Stomach (tissue), 19 donors: Measurements from ENCODE around the gene DDX27. TPM values are rescaled to one million over a fixed set of nuclear protein-coding genes. Genes with fewer than 3 reads are reported as not detected.

Experiments used
- DNase-seq, 2 donors: peaks; one replicate each; pipeline versions ENCODE4 v3.0.0 to v3.0.0-alpha.2; 2013 to 2019
- H3K27ac ChIP-seq, 5 donors: fragments of 200-600 bp in 4 of 5; sonication (generic) in 4 of 5; one replicate each; pipeline ENCODE4 v1.5.1; 2013 to 2019; ENCODE audit warnings: mild to moderate bottlenecking in 1 of 5, moderate library complexity in 1 of 5
- H3K27me3 ChIP-seq, 3 donors: fragments of 200-600 bp; sonication (generic); one replicate each; pipeline ENCODE4 v1.5.1; 2017 to 2019; ENCODE audit warnings: mixed run types in 1 of 3
- H3K36me3 ChIP-seq, 4 donors: fragments of 200-600 bp; sonication (generic); 1 replicate in 3 of 4; 2 replicates in 1 of 4; pipeline ENCODE4 v1.5.1; 2016 to 2019
- H3K4me1 ChIP-seq, 4 donors: fragments of 200-600 bp; sonication (generic); one replicate each; pipeline ENCODE4 v1.5.1; 2016 to 2019
- H3K4me3 ChIP-seq, 4 donors: fragments of 200-600 bp; sonication (generic) in 3 of 4; one replicate each; pipeline ENCODE4 v1.5.1; 2016 to 2019; ENCODE audit warnings: mild to moderate bottlenecking in 1 of 4
- H3K9me3 ChIP-seq, 4 donors: fragments of 200-600 bp; sonication (generic); one replicate each; pipeline ENCODE4 v1.5.1; 2016 to 2019
- EP300 ChIP-seq: sonication (generic); formaldehyde crosslinking; IDR thresholded peaks from one replicate; pipeline ENCODE4 v1.6.1; 2017; ENCODE audit warnings: antibody characterized with exemption
- POLR2A ChIP-seq, 4 donors: fragments of 450-650 bp; IDR thresholded peaks; one replicate each; pipeline ENCODE4 v1.6.1; 2016; ENCODE audit warnings: antibody characterized with exemption in 4 of 4, control low read depth in 2 of 4, mild to moderate bottlenecking in 1 of 4, moderate library complexity in 1 of 4
- POLR2AphosphoS5 ChIP-seq, 3 donors: sonication (generic); formaldehyde crosslinking; IDR thresholded peaks; one replicate each; pipeline ENCODE4 v1.6.1; 2016; ENCODE audit warnings: antibody characterized with exemption in 3 of 3
- whole genome bisulfite sequencing, 5 donors: extraction: QIAGEN DNeasy Blood & Tissue Kit in 3 of 5; methylation state at CpG; one replicate each; pipeline versions ENCODE4 v1.1.5 to v1.1.7; 2013 to 2018; 5-methylcytosine and 5-hydroxymethylcytosine counted together
- intact Hi-C: fragments of 100-400 bp; cut with DNase I; formaldehyde crosslinking; loops from one replicate; pipeline ENCODE4 v1.15.1; 2023; ENCODE audit warnings: low total_unique reads
- long read RNA-seq, 10 donors: transcript quantifications; one replicate each; lab custom pipeline, GENCODE V29; 2026
- polyA plus RNA-seq, 3 donors: library from polyadenylated mRNA; stranded (reverse); fragments of 200-250 nt; gene quantifications; one replicate each; pipeline ENCODE4 v1.2.3, GENCODE V29; 2013
- total RNA-seq, 5 donors: library from RNA; depleted of rRNA; stranded (reverse); fragments of >200 nt; gene quantifications; one replicate each; pipeline versions ENCODE4 v1.1.0 to v1.2.3, GENCODE V29; 2014 to 2016
- TF ChIP-seq, protein P1 (sequence below), 7 experiments: fragments of 450-650 bp in 4 of 7; fragments of 200-600 bp in 3 of 7; sonication (generic) in 3 of 7; IDR thresholded peaks; one replicate each; pipeline ENCODE4 v1.5.1; 2016 to 2019; ENCODE audit warnings: antibody characterized with exemption in 7 of 7, control low read depth in 2 of 7, mild to moderate bottlenecking in 1 of 7
- donor health status: healthy with polysubstance abuse.
- donor health status: Bipolar disorder and iron deficiency.
- donor health status: healthy.

The DDX27 gene, protein sequence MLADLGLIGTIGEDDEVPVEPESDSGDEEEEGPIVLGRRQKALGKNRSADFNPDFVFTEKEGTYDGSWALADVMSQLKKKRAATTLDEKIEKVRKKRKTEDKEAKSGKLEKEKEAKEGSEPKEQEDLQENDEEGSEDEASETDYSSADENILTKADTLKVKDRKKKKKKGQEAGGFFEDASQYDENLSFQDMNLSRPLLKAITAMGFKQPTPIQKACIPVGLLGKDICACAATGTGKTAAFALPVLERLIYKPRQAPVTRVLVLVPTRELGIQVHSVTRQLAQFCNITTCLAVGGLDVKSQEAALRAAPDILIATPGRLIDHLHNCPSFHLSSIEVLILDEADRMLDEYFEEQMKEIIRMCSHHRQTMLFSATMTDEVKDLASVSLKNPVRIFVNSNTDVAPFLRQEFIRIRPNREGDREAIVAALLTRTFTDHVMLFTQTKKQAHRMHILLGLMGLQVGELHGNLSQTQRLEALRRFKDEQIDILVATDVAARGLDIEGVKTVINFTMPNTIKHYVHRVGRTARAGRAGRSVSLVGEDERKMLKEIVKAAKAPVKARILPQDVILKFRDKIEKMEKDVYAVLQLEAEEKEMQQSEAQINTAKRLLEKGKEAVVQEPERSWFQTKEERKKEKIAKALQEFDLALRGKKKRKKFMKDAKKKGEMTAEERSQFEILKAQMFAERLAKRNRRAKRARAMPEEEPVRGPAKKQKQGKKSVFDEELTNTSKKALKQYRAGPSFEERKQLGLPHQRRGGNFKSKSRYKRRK
- total RNA-seq (10 to 100 TPM; 11.7 to 38.2 (median 36.2) TPM), polyA plus RNA-seq (10 to 100 TPM; 21.0 to 21.5 (median 21.4) TPM)
- long read RNA-seq, donor 1, partial matches to known transcripts, result 0 of 2 reads
- long read RNA-seq, donor 1, other reads (novel, unspliced or antisense), result 0 of 2 reads
- long read RNA-seq, donor 2, transcript DDX27-207 (21 exons, 2,693 nt), result major isoform, 5 of 5 reads
- long read RNA-seq, donor 2, partial matches to known transcripts, result 0 of 5 reads
- long read RNA-seq, donor 2, other reads (novel, unspliced or antisense), result 0 of 5 reads
- long read RNA-seq, donor 3, partial matches to known transcripts, result 6 of 7 reads
- long read RNA-seq, donor 3, other reads (novel, unspliced or antisense), result 0 of 7 reads
- long read RNA-seq, donor 4, result 0 reads
- long read RNA-seq, donor 5, partial matches to known transcripts, result 9 of 9 reads
- long read RNA-seq, donor 5, other reads (novel, unspliced or antisense), result 0 of 9 reads
- long read RNA-seq, donor 6, transcript DDX27-207 (21 exons, 2,693 nt), result major isoform, 6 of 21 reads
- long read RNA-seq, donor 6, partial matches to known transcripts, result 15 of 21 reads
- long read RNA-seq, donor 6, other reads (novel, unspliced or antisense), result 0 of 21 reads
- long read RNA-seq, donor 7, partial matches to known transcripts, result 15 of 15 reads
- long read RNA-seq, donor 7, other reads (novel, unspliced or antisense), result 0 of 15 reads
- long read RNA-seq, donor 8, partial matches to known transcripts, result 11 of 11 reads
- long read RNA-seq, donor 8, other reads (novel, unspliced or antisense), result 0 of 11 reads
- long read RNA-seq, donor 9, partial matches to known transcripts, result 17 of 17 reads
- long read RNA-seq, donor 9, other reads (novel, unspliced or antisense), result 0 of 17 reads
- long read RNA-seq, donor 10, result 0 reads

DNA sequence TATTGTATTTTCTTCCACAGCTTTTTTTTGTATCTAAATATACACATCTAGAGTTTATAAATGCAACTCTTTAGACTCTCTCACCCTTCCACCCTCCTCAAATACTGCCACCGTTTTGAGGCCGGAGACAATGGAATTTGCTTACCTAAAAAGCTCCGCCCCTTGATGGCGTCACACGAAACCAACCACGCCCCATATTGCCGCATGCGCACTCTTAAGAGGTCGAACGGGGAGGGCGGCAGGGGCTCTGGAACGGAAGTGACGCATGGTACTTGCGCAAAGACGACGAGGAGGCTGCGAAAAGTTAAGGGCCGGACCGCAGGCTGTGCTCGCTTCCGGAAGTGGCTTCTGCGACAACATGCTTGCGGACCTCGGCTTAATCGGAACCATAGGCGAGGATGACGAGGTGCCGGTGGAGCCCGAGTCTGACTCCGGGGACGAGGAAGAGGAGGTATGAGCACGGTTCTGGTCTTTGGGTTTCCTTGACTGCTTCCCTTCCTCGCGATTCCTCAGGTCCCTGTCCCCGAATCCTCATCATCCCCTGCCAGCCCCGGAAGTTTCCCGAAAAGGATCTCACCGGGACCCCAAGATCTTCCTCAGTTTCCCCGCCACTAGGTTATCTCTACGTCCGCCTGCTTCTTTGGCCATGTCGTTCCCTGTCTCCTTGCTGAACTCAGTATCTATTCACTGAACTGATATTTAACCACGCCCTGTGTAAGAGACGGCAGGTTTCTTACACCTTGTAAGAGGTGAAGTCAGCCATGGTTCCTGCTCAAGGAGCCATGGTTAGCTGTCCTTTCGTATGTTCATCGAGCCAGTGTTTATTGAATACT is at the start of gene DDX27:
TSS of gene DDX27 (plus strand) at position 326 of the 833 bp plus-strand sequence. CDS start at position 359, 33 bp downstream.
- no peaks in the 10 kb centered on the region for H3K9me3 ChIP-seq
- H3K4me3 ChIP-seq, result peak within 1 kb of the TSS; percentile 72 to 86 (median 78)
- H3K27me3 ChIP-seq, result no peaks in the 10 kb centered on the region
- H3K36me3 ChIP-seq, result peaks cover 30 to 40% (median 32%) of the 10 kb centered on the region in 4 donors
- no peak for TF ChIP-seq EP300
- TF ChIP-seq POLR2AphosphoS5 (IDR thresholded peaks at IDR 0.05), result peak; percentile 89 to 97 (median 96)
- peak in 2 of 4 donors; percentile 25 to 81 for TF ChIP-seq POLR2A (IDR thresholded peaks at IDR 0.05)
- TF ChIP-seq, protein P1, sequence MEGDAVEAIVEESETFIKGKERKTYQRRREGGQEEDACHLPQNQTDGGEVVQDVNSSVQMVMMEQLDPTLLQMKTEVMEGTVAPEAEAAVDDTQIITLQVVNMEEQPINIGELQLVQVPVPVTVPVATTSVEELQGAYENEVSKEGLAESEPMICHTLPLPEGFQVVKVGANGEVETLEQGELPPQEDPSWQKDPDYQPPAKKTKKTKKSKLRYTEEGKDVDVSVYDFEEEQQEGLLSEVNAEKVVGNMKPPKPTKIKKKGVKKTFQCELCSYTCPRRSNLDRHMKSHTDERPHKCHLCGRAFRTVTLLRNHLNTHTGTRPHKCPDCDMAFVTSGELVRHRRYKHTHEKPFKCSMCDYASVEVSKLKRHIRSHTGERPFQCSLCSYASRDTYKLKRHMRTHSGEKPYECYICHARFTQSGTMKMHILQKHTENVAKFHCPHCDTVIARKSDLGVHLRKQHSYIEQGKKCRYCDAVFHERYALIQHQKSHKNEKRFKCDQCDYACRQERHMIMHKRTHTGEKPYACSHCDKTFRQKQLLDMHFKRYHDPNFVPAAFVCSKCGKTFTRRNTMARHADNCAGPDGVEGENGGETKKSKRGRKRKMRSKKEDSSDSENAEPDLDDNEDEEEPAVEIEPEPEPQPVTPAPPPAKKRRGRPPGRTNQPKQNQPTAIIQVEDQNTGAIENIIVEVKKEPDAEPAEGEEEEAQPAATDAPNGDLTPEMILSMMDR (IDR thresholded peaks at IDR 0.05), result peak in 1 of 7 experiments; percentile 18
- peaks cover 9 to 33% (median 26%) of the 10 kb centered on the region in 4 donors for H3K4me1 ChIP-seq
- WGBS, 5 donors, result 0 to 1% (median 0%) methylated on average over 42 to 46 of the region's 46 CpGs
- peak; percentile 99 to 100 for DNase-seq
- H3K27ac ChIP-seq, result peak within 1 kb of the TSS; percentile 79 to 96 (median 91)
- intact Hi-C loops, result loop anchor here (5.0 kb wide), 1 partner anchor 87 kb away; no protein-coding TSS in a partner anchor

DNA sequence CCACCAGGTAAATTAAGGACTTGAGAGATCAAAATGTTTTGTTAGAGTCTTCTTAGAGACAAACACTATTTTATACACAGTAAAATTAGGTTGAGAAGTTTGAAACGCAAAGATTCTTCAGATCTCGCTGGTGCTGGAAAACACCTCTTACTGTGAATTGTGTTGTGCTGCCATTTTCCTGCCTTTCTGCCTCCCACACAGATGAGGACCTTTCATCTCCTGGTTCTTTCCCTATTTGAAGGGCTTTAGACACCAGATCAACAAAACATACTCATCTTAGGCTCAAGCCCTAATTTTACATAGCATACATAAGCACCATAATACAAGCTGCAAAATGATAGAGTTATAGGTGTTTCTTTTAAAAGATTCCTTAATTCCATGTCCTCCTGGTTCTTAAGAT is 49.7 kb upstream of the DDX27 start:
- Histone ChIP-seq H3K4me3 (no peak overlapping the region), H3K9me3 (no peaks in the 10 kb centered on the region), H3K4me1 (peaks cover 22 to 54% (median 41%) of the 10 kb centered on the region in 4 donors), H3K27ac (no peak overlapping the region), H3K27me3 (no peaks in the 10 kb centered on the region), H3K36me3 (peaks cover 11 to 48% (median 42%) of the 10 kb centered on the region in 4 donors)
- intact Hi-C loops, result no loop called here
- TF ChIP-seq POLR2AphosphoS5 (IDR thresholded peaks at IDR 0.05), result no peak
- no peak for TF ChIP-seq EP300
- TF ChIP-seq POLR2A (IDR thresholded peaks at IDR 0.05), result no peak
- TF ChIP-seq, protein P1 (IDR thresholded peaks at IDR 0.05), result no peak
- WGBS, 5 donors, result 42 to 95% (median 92%) methylated on average over 2 of the region's 2 CpGs
- DNase-seq, result no peak

DNA sequence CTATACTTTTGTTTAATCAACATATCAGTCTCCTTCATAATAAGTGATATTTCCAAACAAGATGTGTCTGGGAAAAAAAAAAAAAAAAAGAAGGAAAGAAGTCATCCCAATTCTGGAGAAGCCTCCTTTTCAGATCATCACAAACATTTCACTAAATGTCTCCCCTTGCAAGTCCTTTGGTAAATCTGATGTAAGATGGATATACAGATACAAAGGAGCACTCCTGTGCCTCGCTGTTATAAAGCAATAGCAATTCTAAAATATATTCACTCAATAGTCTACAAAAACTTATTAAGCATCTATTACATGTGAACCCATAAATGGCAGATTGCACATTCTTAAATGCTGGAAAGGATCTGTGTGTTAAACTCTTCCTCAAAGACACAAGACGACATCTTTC is 48.5 kb upstream of the DDX27 start:
- no peaks in the 10 kb centered on the region for H3K27me3 ChIP-seq
- TF ChIP-seq EP300, result no peak
- TF ChIP-seq POLR2AphosphoS5 (IDR thresholded peaks at IDR 0.05), result no peak
- no peak for TF ChIP-seq POLR2A (IDR thresholded peaks at IDR 0.05)
- TF ChIP-seq, protein P1 (IDR thresholded peaks at IDR 0.05), result no peak
- H3K36me3 ChIP-seq, result peaks cover 3 to 38% (median 32%) of the 10 kb centered on the region in 4 donors
- H3K4me3 ChIP-seq, result no peak overlapping the region
- WGBS, 5 donors, result 86 to 95% (median 90%) methylated on average over 2 of the region's 2 CpGs
- intact Hi-C loops, result no loop called here
- peaks cover 22 to 54% (median 41%) of the 10 kb centered on the region in 4 donors for H3K4me1 ChIP-seq
- DNase-seq, result no peak
- H3K9me3 ChIP-seq, result no peaks in the 10 kb centered on the region
- H3K27ac ChIP-seq, result no peak overlapping the region
